TTC549 (cell line): ENCODE results near the gene PURA.
"Not testable (repeated sequence)": the region's sequence is repeated elsewhere in the genome, so short reads cannot be mapped to it uniquely, and the experiment has no call there.

Source experiments
- FAIRE-seq: peaks from 2 replicates; lab custom pipeline; 2012; peaks lifted over from hg19 to GRCh38; lab: Jason Lieb, UNC

The PURA gene

DNA sequence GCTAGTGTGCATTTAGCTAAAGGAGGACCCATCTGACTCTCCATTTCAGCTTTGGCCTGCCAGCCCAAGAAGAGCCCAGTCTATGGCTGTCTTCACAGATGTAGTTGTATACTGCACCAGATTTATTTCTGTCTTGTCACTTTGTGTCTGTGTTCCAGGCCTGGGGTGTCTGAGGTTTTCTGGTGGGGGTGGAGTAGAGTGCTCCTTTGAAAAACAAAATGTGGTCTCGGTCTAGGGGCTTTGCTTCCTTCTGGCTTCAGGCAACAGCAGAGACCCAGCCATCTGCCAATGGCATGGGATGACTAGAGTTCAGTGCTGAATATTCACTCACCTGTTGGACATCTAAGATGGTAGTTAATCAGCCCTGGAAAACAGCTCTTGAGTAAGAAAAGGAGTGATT lies 22.7 kb downstream of the PURA start:
- no peak for FAIRE-seq

DNA sequence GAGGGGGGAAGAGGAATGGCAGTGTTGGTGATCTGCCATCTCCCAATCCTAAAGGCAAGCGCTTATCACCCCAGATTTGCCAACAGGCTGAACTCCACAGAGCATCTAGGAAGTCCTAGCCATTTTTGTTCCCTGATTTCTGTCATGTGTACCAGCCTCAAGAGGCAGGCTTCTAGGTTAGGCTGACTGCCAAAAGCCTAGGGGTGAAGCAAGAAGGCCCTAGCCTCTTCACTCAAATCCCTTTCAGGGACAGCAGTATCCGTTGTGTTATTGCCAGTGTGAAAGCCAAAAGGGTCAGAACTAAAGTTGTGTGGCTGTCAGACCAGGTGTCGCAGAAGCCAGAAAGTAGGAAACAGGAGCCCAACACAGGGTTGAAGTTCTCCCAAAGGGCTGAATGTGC lies 26.5 kb downstream of the PURA start:
- FAIRE-seq, result no peak

DNA sequence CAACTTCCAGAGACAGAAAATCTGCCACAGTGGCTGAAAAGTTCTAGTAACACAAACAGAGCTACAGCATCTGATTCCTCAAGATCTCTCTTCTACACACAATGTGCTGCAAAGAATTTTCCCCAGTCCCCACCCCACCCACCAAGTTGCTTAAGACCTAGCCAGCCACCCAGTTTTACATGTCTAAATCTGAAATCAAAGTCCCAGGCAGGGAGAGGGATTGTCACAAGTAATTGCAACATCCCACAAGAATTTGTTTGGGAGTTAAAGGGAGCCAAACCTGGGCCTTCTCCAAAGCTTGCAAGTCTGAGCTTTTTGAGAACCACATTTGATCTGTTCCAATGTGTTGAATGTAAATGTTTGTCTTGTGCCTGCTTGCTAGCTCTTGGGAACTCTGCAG lies 27.3 kb downstream of the PURA start:
- no peak for FAIRE-seq

DNA sequence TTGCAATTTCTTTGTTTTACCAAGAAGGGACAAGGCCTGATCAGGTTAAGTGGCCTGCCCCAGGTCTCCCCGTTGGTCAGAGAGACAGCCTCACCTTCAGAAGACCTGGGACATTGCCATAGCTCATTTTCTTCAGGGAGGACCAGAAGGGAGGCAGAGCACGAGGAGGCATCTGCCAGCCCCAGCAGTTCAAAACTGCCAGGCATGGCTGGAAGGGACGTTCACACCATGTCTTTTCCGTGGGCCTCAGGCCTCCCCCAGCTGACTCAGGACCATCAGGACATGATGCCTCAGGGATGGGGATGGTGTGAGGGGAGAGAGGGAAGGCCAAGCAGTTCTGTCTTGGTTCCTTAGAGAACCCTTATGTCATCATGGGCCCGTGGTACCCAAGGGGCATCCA lies 28.3 kb downstream of the PURA start:
- FAIRE-seq, result no peak

DNA sequence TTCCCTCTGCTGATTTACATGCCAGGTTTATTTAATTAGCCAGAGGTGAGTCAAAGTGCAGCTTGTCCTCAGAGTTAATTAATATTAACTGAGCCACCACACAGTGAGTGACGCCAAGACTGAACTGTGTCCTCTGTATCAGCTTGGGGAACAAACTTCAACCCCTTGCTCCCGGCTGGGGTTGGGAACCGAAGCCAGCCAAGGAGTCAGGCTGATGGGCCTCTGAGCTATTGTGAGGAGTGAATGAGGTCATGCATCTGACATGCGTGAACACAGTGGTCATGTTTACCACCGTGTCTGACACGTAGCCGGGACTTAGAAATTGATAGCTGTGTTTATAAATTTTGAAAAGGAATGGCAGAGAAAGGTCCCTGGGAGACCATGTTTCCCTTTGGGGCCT lies 28.9 kb downstream of the PURA start:
- FAIRE-seq, result no peak

DNA sequence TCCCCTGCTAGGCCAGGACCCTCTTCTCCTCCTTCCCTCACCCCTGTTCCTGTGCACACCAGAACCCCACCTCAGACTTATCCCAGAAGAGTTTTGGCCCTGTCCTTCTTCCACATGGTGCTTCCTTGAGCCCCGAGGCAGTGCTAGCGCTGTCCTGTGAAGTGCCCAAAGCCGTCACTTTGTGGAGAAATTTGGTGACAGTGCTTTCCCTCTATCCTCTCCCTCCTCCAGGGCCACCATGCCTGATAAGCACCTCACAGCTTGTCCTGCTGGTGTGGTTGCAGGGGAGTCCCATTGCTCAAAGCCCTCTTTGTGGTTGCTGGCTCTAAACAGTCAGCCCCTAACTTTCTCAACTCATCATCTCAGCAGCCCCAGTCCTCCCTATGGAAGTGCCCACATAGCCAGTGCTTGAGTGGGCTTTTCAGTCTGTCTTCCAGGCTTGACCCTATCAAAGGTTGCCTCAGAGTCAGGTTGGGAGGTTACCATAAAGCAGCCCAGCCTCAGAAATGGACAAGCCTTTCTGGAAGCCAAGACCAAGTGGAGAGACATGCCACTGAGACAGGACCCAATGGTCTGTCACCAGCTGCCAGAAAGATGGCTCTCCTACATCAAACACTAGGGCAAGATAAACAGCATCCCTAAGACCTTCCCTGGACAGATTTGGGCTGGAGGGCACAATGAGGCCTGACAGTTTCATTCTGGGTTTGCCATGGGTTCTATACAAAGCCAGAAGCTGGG lies 29.8 kb downstream of the PURA start:
- FAIRE-seq, result no peak

DNA sequence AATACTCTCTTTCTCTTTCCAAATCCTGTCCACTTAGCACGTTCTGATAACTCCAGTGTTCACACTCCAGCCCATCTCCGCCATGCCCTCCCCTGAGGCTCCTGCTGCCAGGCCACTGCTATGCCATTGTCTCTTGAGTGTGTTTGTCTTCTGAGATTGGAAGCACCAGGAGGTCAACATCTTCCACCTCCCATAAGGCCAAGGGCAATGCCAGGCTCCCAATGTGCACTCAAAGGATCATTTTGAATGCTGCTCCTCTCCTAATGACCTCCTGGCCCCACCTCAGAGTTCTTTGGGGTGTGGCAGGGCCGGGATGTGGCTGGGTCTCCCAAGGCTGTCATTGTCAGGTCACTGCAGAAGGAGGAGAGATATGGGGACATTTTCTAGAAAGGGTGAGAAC lies 31.3 kb downstream of the PURA start:
- FAIRE-seq, result no peak

DNA sequence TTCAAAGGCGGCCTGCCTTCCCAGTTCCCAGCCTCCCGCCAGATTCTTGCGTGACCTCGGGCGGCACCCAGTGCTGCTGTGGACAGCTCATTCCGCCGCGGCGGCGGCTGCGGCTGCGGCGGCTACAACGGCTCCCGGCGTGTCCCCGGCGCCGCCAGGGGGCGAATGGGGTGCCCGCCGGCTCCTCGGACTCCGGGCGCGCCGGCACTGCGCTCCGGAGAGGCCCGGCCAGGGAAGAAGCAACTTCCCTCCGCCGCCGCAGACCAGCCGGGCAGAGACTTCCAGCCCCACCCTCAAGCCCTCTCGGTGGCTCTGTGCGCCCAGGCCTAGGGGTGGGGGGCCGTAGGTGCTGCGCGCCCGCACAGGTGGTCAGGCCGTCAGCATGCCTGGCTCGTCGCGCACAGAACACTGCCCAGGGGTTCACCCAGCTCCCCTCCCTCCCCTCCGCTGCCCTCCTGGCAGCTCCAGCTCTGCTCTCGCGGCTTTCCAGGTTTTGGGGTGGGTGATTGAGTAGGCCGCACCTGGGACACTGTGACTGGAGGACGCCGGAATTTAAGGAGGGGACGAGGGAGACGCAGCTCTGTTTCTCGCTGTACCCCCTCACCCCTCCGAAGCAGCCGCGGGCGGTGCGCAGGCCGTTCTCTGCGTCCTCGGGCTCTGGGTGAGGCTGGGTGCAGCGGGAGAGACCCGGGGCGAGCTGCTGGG lies 32.1 kb downstream of the PURA start:
- FAIRE-seq, result no peak

DNA sequence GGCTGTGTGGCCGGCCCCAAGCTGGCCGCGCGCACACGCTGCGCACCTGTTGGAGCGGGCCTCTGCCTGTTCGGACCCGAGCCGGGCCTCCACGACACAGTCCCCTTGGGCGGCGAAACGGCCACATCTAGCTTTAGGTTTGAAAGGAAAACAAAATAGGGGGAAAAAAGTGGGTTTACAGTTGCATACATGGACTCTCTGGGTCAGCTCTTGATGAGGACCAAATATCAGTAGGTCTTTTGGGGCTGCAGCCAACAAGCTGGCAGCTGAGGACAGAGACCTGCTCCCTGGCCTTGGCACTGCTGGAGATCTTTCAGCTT lies 32.6 kb downstream of the PURA start:
- FAIRE-seq, result no peak

DNA sequence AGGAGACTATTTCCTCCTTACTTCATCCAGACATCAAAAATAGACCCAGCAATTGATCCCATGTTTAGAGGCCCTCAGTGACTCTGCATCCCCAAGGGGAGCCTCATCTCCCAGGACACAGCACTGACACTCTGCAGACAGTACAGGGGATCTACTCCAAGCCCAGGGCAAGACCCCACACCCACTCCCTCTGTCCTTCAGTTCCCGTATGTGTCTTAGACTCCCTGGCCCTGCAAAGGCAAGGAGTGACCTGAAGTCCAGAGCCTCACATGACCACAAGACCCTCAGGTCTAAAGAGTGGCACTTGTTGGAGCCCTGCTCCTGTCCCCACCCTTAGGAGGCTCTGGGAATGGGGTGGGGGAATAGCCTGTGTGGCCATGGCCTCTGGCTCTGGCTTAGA lies 33.6 kb downstream of the PURA start:
- no peak for FAIRE-seq

DNA sequence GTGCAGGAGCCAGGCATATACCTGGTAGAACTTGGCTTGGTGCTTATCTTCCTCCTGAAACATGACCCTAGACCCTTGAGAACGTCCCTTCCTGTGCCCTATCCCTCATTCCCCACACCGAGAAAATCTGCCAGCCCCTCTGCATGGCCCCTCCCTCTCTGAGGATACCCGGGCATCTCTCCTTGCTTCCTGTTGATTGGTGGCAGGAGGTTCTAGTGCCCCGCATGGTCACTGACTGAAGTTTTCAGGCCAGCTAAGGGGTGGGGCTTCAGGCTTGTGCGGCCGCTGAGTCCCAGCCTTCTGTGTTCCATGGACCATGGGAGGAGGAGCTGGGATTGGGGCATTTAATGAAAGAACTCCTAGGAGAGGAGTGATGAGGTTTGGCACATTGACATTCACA lies 34.6 kb downstream of the PURA start:
- FAIRE-seq, result no peak

DNA sequence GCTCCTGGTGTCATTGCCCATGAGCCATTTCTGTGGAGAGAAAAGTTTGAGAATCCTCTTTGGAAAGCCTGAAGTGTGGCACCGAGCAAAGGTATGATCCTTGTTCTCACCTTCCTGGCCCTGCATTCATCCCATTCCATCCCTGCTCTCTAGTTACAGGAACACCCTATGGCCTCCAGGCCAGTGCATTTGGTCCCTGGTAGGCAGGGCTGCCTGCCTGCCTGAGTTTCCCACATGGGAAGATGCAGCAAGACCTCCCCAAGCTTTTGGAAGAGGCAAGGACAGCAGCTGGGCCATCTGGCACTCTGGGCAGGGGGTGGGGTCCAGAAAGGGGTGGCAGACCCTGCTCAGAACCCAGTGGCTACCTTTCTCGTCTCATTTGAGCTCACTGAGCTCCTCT lies 36.3 kb downstream of the PURA start:
- FAIRE-seq, result no peak

DNA sequence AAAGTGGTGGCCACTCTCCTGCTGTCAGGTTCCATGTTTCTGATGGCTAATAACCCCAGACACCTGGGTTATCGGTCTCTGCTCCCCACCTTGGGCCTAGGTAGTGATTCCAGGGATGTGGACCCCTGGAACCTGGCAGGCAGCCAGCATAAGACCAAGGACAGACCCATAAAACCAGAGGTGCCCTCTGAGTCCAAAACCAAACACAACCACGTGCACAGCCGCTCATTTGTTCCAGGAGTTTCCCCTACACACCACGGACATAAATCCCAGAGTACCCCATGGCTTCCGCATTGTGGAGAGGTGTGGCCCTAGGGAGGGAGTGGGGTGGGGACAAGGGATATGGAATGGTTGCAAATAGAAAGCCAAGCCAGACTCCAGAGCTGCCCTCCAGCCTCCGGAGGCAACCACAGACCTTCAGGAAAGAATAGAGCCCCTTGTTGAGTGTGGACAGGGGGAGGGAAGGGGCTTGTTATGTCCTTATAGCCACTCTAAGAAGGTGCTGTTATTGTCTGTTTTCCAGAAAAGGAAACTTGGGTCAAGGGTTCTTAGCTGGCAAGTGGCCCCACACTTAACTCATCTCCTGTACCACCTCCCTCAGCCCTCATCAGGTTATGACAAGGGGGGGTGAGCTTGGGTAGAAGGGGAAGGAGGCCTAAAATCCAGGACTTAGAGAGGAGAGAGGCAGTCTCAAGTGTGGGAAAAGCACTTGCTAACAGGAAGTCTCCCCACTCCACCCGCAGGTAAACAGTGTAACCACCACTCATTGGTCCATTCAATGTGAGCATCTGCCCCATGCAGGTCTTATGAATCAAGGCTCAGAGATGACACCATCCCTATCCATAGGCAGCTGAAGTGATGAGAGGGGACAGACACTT lies 37.5 kb downstream of the PURA start:
- no peak for FAIRE-seq

DNA sequence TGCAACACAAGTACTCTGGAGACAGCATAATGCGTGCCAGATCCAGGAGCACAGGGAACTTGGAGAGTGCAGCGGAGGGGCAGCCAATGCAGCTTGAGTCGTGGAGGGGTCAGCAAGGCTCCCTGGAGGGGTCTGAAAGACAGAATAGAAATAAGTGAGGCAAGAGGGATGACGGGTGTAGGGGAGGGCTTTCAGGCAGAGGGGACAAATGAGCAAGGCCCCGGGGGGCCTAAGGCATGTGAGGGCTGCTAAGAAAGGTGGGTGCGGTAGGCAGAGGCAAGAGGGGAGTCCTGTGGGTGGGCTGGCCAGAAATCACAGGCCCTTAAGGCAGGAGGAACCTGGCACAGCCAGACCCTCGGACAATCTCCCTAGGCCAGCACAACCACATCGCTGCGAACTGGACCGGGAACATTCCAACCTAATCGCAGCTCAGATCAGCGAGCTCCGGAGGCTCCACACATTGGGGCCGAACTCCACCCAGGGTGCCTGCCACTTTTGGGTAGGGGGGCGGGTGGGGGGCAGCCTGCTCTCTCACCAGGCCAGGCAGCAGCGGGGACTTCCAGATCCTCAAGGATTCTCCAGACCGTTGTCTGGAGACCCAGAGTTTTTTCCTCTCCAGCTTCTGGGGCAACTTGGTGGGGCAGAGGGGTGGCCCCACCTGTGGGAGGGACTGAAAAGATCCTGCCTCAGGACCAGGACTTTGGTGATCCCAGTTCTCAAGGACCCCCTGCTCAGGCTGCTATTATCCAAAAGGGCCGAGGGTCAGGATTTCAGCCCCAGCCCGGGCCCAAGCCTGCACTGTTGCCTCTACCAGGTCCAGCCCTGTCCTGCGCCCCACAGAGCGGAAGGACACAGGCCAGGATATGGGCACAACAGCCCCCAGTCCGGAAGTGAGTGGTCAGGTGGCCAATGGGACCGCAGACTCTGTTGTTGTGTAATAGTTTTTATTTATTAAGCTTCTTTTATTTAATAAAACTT lies 38.4 kb downstream of the PURA start:
- FAIRE-seq, result no peak

DNA sequence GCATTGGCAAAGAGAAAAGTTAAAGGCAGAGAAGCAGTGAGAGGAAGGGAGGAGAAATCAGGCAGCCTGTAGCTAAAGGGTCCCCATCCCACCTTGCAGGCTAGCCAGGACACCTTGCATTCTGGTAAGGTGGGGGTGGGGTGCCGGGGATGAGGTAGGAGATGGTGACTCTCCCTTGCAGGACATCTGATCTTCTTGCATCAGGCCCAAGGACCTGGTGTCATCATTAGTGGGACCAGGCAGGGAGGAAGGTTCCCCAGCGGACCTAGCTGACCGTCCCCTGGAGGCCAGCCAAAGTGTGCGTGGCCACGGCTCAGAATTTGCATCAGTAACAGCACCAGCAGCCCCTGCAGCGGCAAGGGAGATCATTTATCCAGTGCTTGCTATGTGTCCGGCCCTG lies 39.3 kb downstream of the PURA start:
- FAIRE-seq, result no peak

DNA sequence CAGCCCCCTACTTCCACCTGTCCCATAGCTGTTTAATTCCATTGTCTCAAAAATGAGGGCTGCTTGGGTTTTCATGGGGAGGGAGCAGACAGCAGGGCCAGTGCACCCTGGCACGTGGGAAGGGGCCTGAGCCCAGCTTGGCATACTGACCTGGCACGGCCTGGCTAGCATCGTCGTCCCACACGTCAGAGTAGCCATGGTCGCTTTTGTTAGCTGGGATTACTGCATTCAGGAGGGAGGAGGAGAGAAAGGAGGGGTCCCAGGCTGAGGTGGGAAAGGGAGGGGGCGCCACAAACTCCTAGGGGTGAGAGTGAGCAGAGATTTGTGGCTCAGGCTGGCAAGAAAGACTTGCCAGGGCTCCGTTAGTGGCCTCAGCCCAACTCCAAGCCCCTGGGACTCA lies 40.0 kb downstream of the PURA start:
- FAIRE-seq, result no peak

DNA sequence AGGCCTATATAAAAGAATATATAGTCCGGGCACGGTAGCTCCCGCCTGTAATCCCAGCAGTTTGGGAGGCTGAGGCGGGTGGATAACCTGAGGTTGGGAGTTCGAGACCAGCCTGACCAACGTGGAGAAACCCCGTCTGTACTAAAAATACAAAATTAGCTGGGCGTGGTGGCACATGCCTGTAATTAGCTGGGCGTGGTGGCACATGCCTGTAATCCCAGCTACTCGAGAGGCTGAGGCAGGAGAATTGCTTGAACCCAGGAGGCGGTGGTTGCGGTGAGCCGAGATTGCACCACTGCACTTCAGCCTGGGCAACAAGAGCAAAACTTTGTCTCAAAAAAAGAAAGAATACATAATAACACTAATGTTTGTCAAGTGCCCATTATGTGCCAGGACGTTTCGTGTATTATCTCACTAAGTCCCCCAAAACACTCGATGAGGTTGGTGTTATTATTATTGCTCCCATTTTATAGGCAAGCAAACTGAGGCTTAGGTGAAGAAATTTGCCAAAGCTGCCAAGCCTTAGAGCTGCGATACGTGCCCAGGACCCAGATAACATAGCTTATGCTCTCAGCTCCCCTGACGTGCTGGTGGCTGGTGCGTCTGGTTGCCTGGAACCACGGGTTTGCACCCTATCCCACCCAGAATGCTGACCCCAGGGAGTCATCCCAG lies 40.9 kb downstream of the PURA start:
- not testable (repeated sequence) for FAIRE-seq

DNA sequence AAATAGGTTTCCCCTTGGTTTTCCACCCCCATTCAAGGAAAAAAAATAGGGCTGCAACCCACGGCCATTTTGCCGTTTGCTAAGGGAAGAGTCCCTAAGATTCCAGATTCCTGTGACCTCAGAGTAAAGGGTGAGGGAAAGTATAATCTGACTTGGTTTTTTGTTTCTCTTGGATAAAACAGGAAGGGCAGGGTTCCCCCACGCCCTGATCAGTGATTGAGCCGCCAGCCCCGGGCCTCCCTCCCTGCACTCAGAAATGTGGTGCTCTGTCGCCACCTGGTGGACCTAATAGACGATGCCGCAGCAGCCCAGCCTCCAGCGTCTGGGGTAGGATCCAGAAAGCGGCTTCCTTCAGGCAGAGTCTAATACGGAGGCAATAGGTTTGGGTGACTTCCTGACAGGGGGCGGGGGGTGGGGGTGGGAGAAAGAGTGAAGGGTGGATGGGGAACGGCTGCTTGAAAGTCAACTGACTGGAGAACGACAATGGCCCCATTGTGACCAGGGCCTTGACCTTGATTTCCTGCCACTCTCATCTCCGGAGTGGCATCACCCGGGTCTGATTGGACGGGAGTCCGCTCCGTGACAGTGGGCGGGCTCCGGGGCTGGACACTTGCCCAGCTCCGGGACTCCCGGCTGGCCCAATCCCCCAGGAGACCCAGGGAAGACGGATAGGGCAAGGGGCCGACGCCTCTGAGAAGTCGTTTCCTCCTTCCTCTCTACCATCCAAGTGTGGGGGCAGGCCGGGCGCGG lies 43.3 kb downstream of the PURA start:
- FAIRE-seq, result no peak

DNA sequence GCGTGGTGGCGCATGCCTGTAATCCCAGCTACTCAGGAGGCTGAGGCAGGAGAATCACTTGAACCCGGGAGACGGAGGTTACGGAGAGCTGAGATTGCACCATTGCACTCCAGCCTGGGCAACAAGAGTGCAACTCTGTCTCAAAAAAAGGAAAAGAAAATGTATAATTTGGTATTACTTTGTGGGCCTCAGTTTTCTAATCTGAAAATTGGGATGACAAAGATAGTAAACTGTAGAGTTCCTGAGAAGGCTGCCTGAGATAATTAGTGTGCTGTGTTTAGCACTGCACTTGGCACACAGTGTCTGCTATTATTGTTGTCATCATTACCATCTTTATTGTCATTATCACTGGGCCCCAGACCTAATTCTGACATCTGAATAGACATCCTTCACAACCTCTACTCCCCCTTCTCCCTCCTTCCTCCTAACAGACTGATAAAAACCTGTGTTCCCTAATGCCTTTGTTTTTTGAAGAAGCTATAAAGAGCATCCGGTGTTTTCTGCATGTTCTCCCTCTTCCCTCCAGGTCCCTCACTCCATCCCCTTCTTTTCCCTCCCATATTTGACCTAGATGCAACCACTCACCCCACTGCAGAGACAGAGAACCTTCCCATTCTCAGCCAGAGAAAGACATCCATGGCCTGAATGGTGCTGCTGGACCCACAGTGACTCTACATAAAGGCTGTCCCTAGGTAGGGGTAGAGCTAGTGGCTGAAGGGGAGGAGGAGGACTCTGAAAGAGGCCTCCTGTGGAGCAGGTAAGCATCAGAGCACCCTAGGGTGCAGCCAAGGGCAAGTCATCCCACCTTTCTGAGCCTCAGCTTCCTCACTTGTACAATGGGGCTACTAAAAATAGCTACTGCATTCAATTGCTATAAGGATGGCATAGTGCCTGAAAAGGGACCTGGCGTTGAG lies 45.4 kb downstream of the PURA start:
- FAIRE-seq, result no peak

DNA sequence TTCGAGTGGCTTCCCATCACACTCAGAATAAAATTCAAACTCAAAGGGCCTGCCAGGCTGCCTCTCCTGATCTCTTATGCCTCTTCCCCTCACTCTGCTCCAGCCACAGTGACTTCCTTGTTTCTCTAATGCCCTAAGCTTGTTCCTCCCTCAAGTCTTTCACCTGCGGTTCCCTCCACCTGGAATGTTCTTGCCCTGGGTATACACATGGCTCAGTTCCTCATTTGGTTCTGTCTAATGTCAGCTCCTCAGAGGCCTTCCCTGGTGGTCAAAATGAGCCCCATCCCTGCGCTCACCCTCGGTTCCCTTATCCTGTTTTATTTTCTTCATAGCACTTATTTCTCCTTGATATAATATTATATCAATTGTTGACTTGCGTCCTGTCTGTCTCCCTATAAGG lies 48.4 kb downstream of the PURA start:
- FAIRE-seq, result no peak
